Measurements from ENCODE around the gene ACYP2. TPM values are rescaled to one million over a fixed set of nuclear protein-coding genes. Genes with fewer than 3 reads are reported as not detected.

ACYP2 gene
- total RNA-seq, 1 donor from 2014 or later: 10.3 TPM

- Histone ChIP-seq H3K4me3 (ENCODE audit: low read depth, low read length) (no peak overlapping the region), H3K36me3 (ENCODE audit: control insufficient read depth, insufficient read depth, low read length) (no peaks in the 10 kb centered on the region), H3K27me3 (ENCODE audit: control insufficient read depth, insufficient read depth, low read length) (no peaks in the 10 kb centered on the region)
- TF ChIP-seq CTCF (IDR thresholded peaks at IDR 0.05; ENCODE audit: insufficient read depth, low read length, poor library complexity, severe bottlenecking): no peak
- DNase-seq (ENCODE audit: low read depth): no peak
Observed at GRCh38 chr2:54275541-54275940, 160.1 kb downstream of the ACYP2 start.

GRCh38 chr2:54279385-54279784 is 164.0 kb downstream of the ACYP2 start:
- H3K36me3 ChIP-seq (ENCODE audit: control insufficient read depth, insufficient read depth, low read length): no peaks in the 10 kb centered on the region
- peak; percentile 21 for TF ChIP-seq CTCF (IDR thresholded peaks at IDR 0.05; ENCODE audit: insufficient read depth, low read length, poor library complexity, severe bottlenecking)
- no peaks in the 10 kb centered on the region for H3K27me3 ChIP-seq (ENCODE audit: control insufficient read depth, insufficient read depth, low read length)
- no peak overlapping the region for H3K4me3 ChIP-seq (ENCODE audit: low read depth, low read length)
- no peak for DNase-seq (ENCODE audit: low read depth)

GRCh38 chr2:54284826-54285225 is 169.4 kb downstream of the ACYP2 start:
- no peak for DNase-seq (ENCODE audit: low read depth)
- no peak overlapping the region for H3K4me3 ChIP-seq (ENCODE audit: low read depth, low read length)
- no peaks in the 10 kb centered on the region for H3K27me3 ChIP-seq (ENCODE audit: control insufficient read depth, insufficient read depth, low read length)
- no peaks in the 10 kb centered on the region for H3K36me3 ChIP-seq (ENCODE audit: control insufficient read depth, insufficient read depth, low read length)
- no peak for TF ChIP-seq CTCF (IDR thresholded peaks at IDR 0.05; ENCODE audit: insufficient read depth, low read length, poor library complexity, severe bottlenecking)

- DNase-seq (ENCODE audit: low read depth): no peak
- Histone ChIP-seq H3K36me3 (ENCODE audit: control insufficient read depth, insufficient read depth, low read length) (no peaks in the 10 kb centered on the region), H3K27me3 (ENCODE audit: control insufficient read depth, insufficient read depth, low read length) (no peaks in the 10 kb centered on the region), H3K4me3 (ENCODE audit: low read depth, low read length) (no peak overlapping the region)
- no peak for TF ChIP-seq CTCF (IDR thresholded peaks at IDR 0.05; ENCODE audit: insufficient read depth, low read length, poor library complexity, severe bottlenecking)
Observed at GRCh38 chr2:54285451-54285850, 170.0 kb downstream of the ACYP2 start.

- Histone ChIP-seq H3K36me3 (ENCODE audit: control insufficient read depth, insufficient read depth, low read length) (no peaks in the 10 kb centered on the region), H3K27me3 (ENCODE audit: control insufficient read depth, insufficient read depth, low read length) (no peaks in the 10 kb centered on the region), H3K4me3 (ENCODE audit: low read depth, low read length) (no peak overlapping the region)
- TF ChIP-seq CTCF (IDR thresholded peaks at IDR 0.05; ENCODE audit: insufficient read depth, low read length, poor library complexity, severe bottlenecking): no peak
- DNase-seq (ENCODE audit: low read depth): no peak
Observed at GRCh38 chr2:54287532-54287931, 172.1 kb downstream of the ACYP2 start.

GRCh38 chr2:54289917-54290316 is 174.5 kb downstream of the ACYP2 start:
- no peak overlapping the region for H3K4me3 ChIP-seq (ENCODE audit: low read depth, low read length)
- no peaks in the 10 kb centered on the region for H3K27me3 ChIP-seq (ENCODE audit: control insufficient read depth, insufficient read depth, low read length)
- no peak for TF ChIP-seq CTCF (IDR thresholded peaks at IDR 0.05; ENCODE audit: insufficient read depth, low read length, poor library complexity, severe bottlenecking)
- no peak for DNase-seq (ENCODE audit: low read depth)
- no peaks in the 10 kb centered on the region for H3K36me3 ChIP-seq (ENCODE audit: control insufficient read depth, insufficient read depth, low read length)

Measured in kidney epithelial cell (primary cell).